Glomerular endothelial cell (primary cell): ENCODE results near the gene TARS2. TPM values are rescaled to one million over a fixed set of nuclear protein-coding genes. Genes with fewer than 3 reads are reported as not detected.

Source experiments
- DNase-seq: peaks from one replicate; pipeline ENCODE4 v3.0.0-alpha.2; 2011; ENCODE audit warnings: low read depth, low spot score; ENCODE audit errors: extremely low read depth
- total RNA-seq: library from RNA; depleted of rRNA; stranded (reverse); fragments of >200 nt; gene quantifications from 2 replicates; pipeline ENCODE4 v1.2.3, GENCODE V29; 2015

The TARS2 gene
- total RNA-seq, 1 donor from 2014 or later = 14.2 TPM

- no peak for DNase-seq
Measured at GRCh38 chr1:150536836-150537731, 49.9 kb downstream of the TARS2 start.

GRCh38 chr1:150537732-150538684 lies 50.8 kb downstream of the TARS2 start:
- no peak for DNase-seq

GRCh38 chr1:150543500-150544143 lies 56.4 kb downstream of the TARS2 start:
- no peak for DNase-seq

- DNase-seq = no peak
Measured at GRCh38 chr1:150544204-150544603, 57.0 kb downstream of the TARS2 start.

GRCh38 chr1:150545486-150546032 lies 58.3 kb downstream of the TARS2 start:
- DNase-seq = no peak

- DNase-seq = no peak
Measured at GRCh38 chr1:150546294-150546937, 59.2 kb downstream of the TARS2 start.

- DNase-seq = no peak
Measured at GRCh38 chr1:150548324-150548631, 61.1 kb downstream of the TARS2 start.

GRCh38 chr1:150548632-150549495 lies 61.6 kb downstream of the TARS2 start, which contains the start of gene ADAMTSL4:
ADAMTSL4 (plus strand) TSS chr1:150549408; CDS start chr1:150552289, 2,881 bp downstream.
- DNase-seq = no peak

GRCh38 chr1:150549496-150550221 lies 62.4 kb downstream of the TARS2 start:
- DNase-seq = no peak

GRCh38 chr1:150550222-150551050 lies 63.2 kb downstream of the TARS2 start:
- DNase-seq = no peak

- no peak for DNase-seq
Measured at GRCh38 chr1:150551051-150551783, 64.0 kb downstream of the TARS2 start.

GRCh38 chr1:150551784-150552127 lies 64.5 kb downstream of the TARS2 start:
- DNase-seq = no peak

- DNase-seq = no peak
Measured at GRCh38 chr1:150552128-150552910, 65.1 kb downstream of the TARS2 start.

GRCh38 chr1:150552911-150553289 lies 65.7 kb downstream of the TARS2 start:
- no peak for DNase-seq

GRCh38 chr1:150553392-150554085 lies 66.3 kb downstream of the TARS2 start:
- DNase-seq = no peak

- no peak for DNase-seq
Measured at GRCh38 chr1:150554086-150554452, 66.8 kb downstream of the TARS2 start.
